Memory B cell (primary cell): Measurements from ENCODE around the gene DYNLT1.
"Not testable (repeated sequence)": the region's sequence is repeated elsewhere in the genome, so short reads cannot be mapped to it uniquely, and the experiment has no call there.

ENCODE experiments used
- ATAC-seq: fragments of 150-1000 bp; cut with Tn5 transposase; 2 replicates; pipeline ENCODE4 v1.10.0; 2021; ENCODE audit warnings: low read depth, mild to moderate bottlenecking, moderate library complexity
- DNase-seq, 2 donors: peaks; one replicate each; pipeline ENCODE4 v3.0.0; 2022; ENCODE audit warnings: low spot score in 2 of 2
- H3K27ac Mint-ChIP-seq: one replicate; pipeline ENCODE4 v1.8.0; 2022; ENCODE audit warnings: mild to moderate bottlenecking, moderate library complexity, mixed read lengths
- H3K27me3 Mint-ChIP-seq: one replicate; pipeline ENCODE4 v1.8.0; 2022; ENCODE audit warnings: mixed read lengths
- H3K36me3 Mint-ChIP-seq: one replicate; pipeline ENCODE4 v1.8.0; 2022; ENCODE audit warnings: mild to moderate bottlenecking, mixed read lengths
- H3K4me1 Mint-ChIP-seq: one replicate; pipeline ENCODE4 v1.8.0; 2022; ENCODE audit warnings: mixed read lengths
- H3K4me3 Mint-ChIP-seq: one replicate; pipeline ENCODE4 v1.8.0; 2022; ENCODE audit warnings: mild to moderate bottlenecking, moderate library complexity, mixed read lengths
- H3K9me3 Mint-ChIP-seq: one replicate; pipeline ENCODE4 v1.8.0; 2022; ENCODE audit warnings: mixed read lengths

Gene DYNLT1

GRCh38 chr6:158655569-158656450, 11.3 kb upstream of the DYNLT1 start:
- Mint-ChIP-seq H3K36me3 (no peaks in the 10 kb centered on the region), H3K27me3 (no peaks in the 10 kb centered on the region), H3K27ac (no peak overlapping the region), H3K9me3 (no peaks in the 10 kb centered on the region), H3K4me3 (no peak overlapping the region), H3K4me1 (peaks cover 3% of the 10 kb centered on the region)
- no peak for ATAC-seq
- no peak for DNase-seq

GRCh38 chr6:158654960-158655489, 10.5 kb upstream of the DYNLT1 start:
- Mint-ChIP-seq H3K4me1 (peaks cover under 1% of the 10 kb centered on the region), H3K4me3 (no peak overlapping the region), H3K27me3 (no peaks in the 10 kb centered on the region), H3K27ac (peak overlapping the region; percentile 25), H3K9me3 (no peaks in the 10 kb centered on the region), H3K36me3 (no peaks in the 10 kb centered on the region)
- no peak for DNase-seq
- ATAC-seq = no peak

GRCh38 chr6:158654498-158654897, 10.0 kb upstream of the DYNLT1 start:
- H3K9me3 Mint-ChIP-seq = no peaks in the 10 kb centered on the region
- H3K4me3 Mint-ChIP-seq = no peak overlapping the region
- peaks cover 5% of the 10 kb centered on the region for H3K4me1 Mint-ChIP-seq
- DNase-seq (no peak), ATAC-seq (no peak)
- peak overlapping the region; percentile 25 for H3K27ac Mint-ChIP-seq
- no peaks in the 10 kb centered on the region for H3K36me3 Mint-ChIP-seq
- no peaks in the 10 kb centered on the region for H3K27me3 Mint-ChIP-seq

- ATAC-seq (peak; percentile 58), DNase-seq (peak in 1 of 2 donors; percentile 43)
- Mint-ChIP-seq H3K27me3 (no peaks in the 10 kb centered on the region), H3K4me1 (peaks cover 11% of the 10 kb centered on the region), H3K9me3 (no peaks in the 10 kb centered on the region), H3K27ac (peak overlapping the region; percentile 25), H3K4me3 (peak overlapping the region; percentile 28), H3K36me3 (no peaks in the 10 kb centered on the region)
Measured at GRCh38 chr6:158653577-158654354, 9.2 kb upstream of the DYNLT1 start.

GRCh38 chr6:158651981-158652737, 7.6 kb upstream of the DYNLT1 start:
- not testable (repeated sequence) for H3K27me3 Mint-ChIP-seq, H3K36me3 Mint-ChIP-seq, H3K9me3 Mint-ChIP-seq, H3K27ac Mint-ChIP-seq, DNase-seq, H3K4me3 Mint-ChIP-seq, ATAC-seq
- H3K4me1 Mint-ChIP-seq = peaks cover 11% of the 10 kb centered on the region

- peak within 1 kb of the TSS; percentile 76 for H3K4me3 Mint-ChIP-seq
- H3K27me3 Mint-ChIP-seq = no peaks in the 10 kb centered on the region
- peak; percentile 55 to 57 for DNase-seq
- peaks cover 18% of the 10 kb centered on the region for H3K4me1 Mint-ChIP-seq
- ATAC-seq = peak; percentile 72
- peak within 1 kb of the TSS; percentile 97 for H3K27ac Mint-ChIP-seq
- H3K36me3 Mint-ChIP-seq = no peaks in the 10 kb centered on the region
- no peaks in the 10 kb centered on the region for H3K9me3 Mint-ChIP-seq
Measured at GRCh38 chr6:158649289-158650143, 5.0 kb upstream of the DYNLT1 start, which contains the start of gene SYTL3. Gene SYTL3, plus strand, starts transcription at chr6:158650054. Its CDS starts 13,215 bp downstream, at chr6:158663269.

GRCh38 chr6:158648682-158649131, 4.2 kb upstream of the DYNLT1 start:
- Mint-ChIP-seq H3K9me3 (no peaks in the 10 kb centered on the region), H3K27me3 (no peaks in the 10 kb centered on the region), H3K4me3 (no peak overlapping the region), H3K36me3 (no peaks in the 10 kb centered on the region), H3K27ac (peak overlapping the region; percentile 97), H3K4me1 (peaks cover 20% of the 10 kb centered on the region)
- DNase-seq (no peak), ATAC-seq (no peak)

GRCh38 chr6:158647501-158647900, 3.0 kb upstream of the DYNLT1 start:
- Mint-ChIP-seq H3K9me3 (no peaks in the 10 kb centered on the region), H3K4me1 (peaks cover 28% of the 10 kb centered on the region), H3K27me3 (no peaks in the 10 kb centered on the region), H3K36me3 (no peaks in the 10 kb centered on the region), H3K4me3 (no peak overlapping the region), H3K27ac (no peak overlapping the region)
- DNase-seq (no peak), ATAC-seq (no peak)

GRCh38 chr6:158646023-158646910, 1.7 kb upstream of the DYNLT1 start:
- ATAC-seq (no peak), DNase-seq (no peak)
- Mint-ChIP-seq H3K27ac (peak overlapping the region; percentile 97), H3K4me1 (peaks cover 30% of the 10 kb centered on the region), H3K4me3 (peak overlapping the region; percentile 98), H3K36me3 (no peaks in the 10 kb centered on the region), H3K9me3 (no peaks in the 10 kb centered on the region), H3K27me3 (no peaks in the 10 kb centered on the region)

- Mint-ChIP-seq H3K4me3 (peak overlapping the region; percentile 98), H3K27ac (peak overlapping the region; percentile 97), H3K27me3 (no peaks in the 10 kb centered on the region), H3K36me3 (peaks cover 4% of the 10 kb centered on the region), H3K9me3 (no peaks in the 10 kb centered on the region), H3K4me1 (peaks cover 37% of the 10 kb centered on the region)
- DNase-seq = no peak
- ATAC-seq = no peak
Measured at GRCh38 chr6:158645064-158646022, 800 bp upstream of the DYNLT1 start.

- ATAC-seq = peak; percentile 1
- H3K36me3 Mint-ChIP-seq = peaks cover 9% of the 10 kb centered on the region
- peaks cover 33% of the 10 kb centered on the region for H3K4me1 Mint-ChIP-seq
- no peaks in the 10 kb centered on the region for H3K9me3 Mint-ChIP-seq
- H3K4me3 Mint-ChIP-seq = peak overlapping the region; percentile 97
- no peaks in the 10 kb centered on the region for H3K27me3 Mint-ChIP-seq
- no peak for DNase-seq
- peak overlapping the region; percentile 96 for H3K27ac Mint-ChIP-seq
Measured at GRCh38 chr6:158643836-158644230, 710 bp downstream of the DYNLT1 start.
